H1 (cell line): ENCODE measurements around the gene GPR176. TPM values are rescaled to one million over a fixed set of nuclear protein-coding genes. Genes with fewer than 3 reads are reported as not detected.

Experiments
- CTCF ChIA-PET: fragments of 300-600 bp; sonication (Branson Sonifier 250); formaldehyde crosslinking; loops from one replicate; lab custom pipeline; 2021; ENCODE audit not compliant: partially characterized antibody; lab: Charles Lee
- POLR2A ChIA-PET: fragments of 300-600 bp; sonication (Branson Sonifier 250); formaldehyde crosslinking; loops from one replicate; lab custom pipeline; 2021; ENCODE audit warnings: inconsistent platforms; ENCODE audit not compliant: partially characterized antibody; lab: Charles Lee
- DNase-seq, 2 experiments: peaks; one replicate each; pipeline versions ENCODE4 v3.0.0 to v3.0.0-alpha.2; 2010 to 2022; ENCODE audit warnings: low spot score in 2 of 2, low read depth in 1 of 2, mixed read lengths in 1 of 2
- FAIRE-seq: peaks from 2 replicates; lab custom pipeline; 2011; peaks lifted over from hg19 to GRCh38; lab: Jason Lieb, UNC
- H2AFZ ChIP-seq: 2 replicates; pipeline ENCODE4 v1.8.1; 2012; ENCODE audit warnings: low read length, inconsistent platforms
- H2AK5ac ChIP-seq: 2 replicates; pipeline ENCODE4 v1.6.1; 2013; ENCODE audit warnings: low read depth, low read length
- H2BK120ac ChIP-seq: replicated peaks from 2 replicates; pipeline ENCODE3; 2013; ENCODE audit warnings: low read depth, low read length, inconsistent platforms
- H2BK12ac ChIP-seq: 2 replicates; pipeline ENCODE4 v1.6.1; 2013; ENCODE audit warnings: low read depth, low read length
- H2BK15ac ChIP-seq: 2 replicates; pipeline ENCODE4 v1.6.1; 2013; ENCODE audit warnings: low read length
- H2BK20ac ChIP-seq: 2 replicates; pipeline ENCODE4 v1.6.1; 2013; ENCODE audit warnings: low read length
- H2BK5ac ChIP-seq: 2 replicates; pipeline ENCODE4 v1.6.1; 2013; ENCODE audit warnings: low read depth, low read length
- H3K14ac ChIP-seq: 2 replicates; pipeline ENCODE4 v1.6.1; 2013; ENCODE audit warnings: inconsistent platforms; ENCODE audit not compliant: insufficient read length
- H3K18ac ChIP-seq: 2 replicates; pipeline ENCODE4 v1.6.1; 2013; ENCODE audit warnings: low read length; ENCODE audit errors: extremely low read depth
- H3K23ac ChIP-seq: 2 replicates; pipeline ENCODE4 v1.6.1; 2013; ENCODE audit warnings: inconsistent platforms; ENCODE audit not compliant: insufficient read length
- H3K23me2 ChIP-seq: 2 replicates; pipeline ENCODE4 v1.6.1; 2013; ENCODE audit warnings: low read depth, low read length
- H3K27ac ChIP-seq: 2 replicates; pipeline ENCODE4 v1.6.1; 2011; ENCODE audit warnings: low read depth, low read length, inconsistent platforms
- H3K27me3 ChIP-seq, 4 experiments: replicated peaks in 1 of 4; 1 replicate in 1 of 4; 2 replicates in 3 of 4; pipeline versions ENCODE4 v1.6.1 to v1.8.1; 2011 to 2013; ENCODE audit warnings: low read length in 3 of 4, mild to moderate bottlenecking in 3 of 4, inconsistent platforms in 2 of 4, mixed read lengths in 2 of 4, moderate library complexity in 1 of 4; ENCODE audit not compliant: control insufficient read depth in 3 of 4, insufficient read depth in 3 of 4; ENCODE audit errors: extremely low read depth in 1 of 4
- H3K36me3 ChIP-seq, 4 experiments: 2 replicates each; pipeline versions ENCODE4 v1.6.1 to v1.8.1; 2011 to 2013; ENCODE audit warnings: mild to moderate bottlenecking in 4 of 4, low read length in 3 of 4, moderate library complexity in 2 of 4, control low read depth in 1 of 4, inconsistent platforms in 1 of 4; ENCODE audit not compliant: insufficient read depth in 4 of 4, control insufficient read depth in 2 of 4
- H3K4ac ChIP-seq: replicated peaks from 2 replicates; pipeline ENCODE3; 2013; ENCODE audit warnings: low read length, low read depth, mixed read lengths, inconsistent platforms; ENCODE audit not compliant: insufficient read length
- H3K4me1 ChIP-seq, 4 experiments: replicated peaks in 1 of 4; 1 replicate in 1 of 4; 2 replicates in 3 of 4; pipeline versions ENCODE4 v1.6.1 to v1.8.1; 2011 to 2013; ENCODE audit warnings: low read length in 3 of 4, inconsistent platforms in 2 of 4, mixed read lengths in 1 of 4; ENCODE audit not compliant: insufficient read depth in 4 of 4, control insufficient read depth in 3 of 4
- H3K4me2 ChIP-seq, 2 experiments: 2 replicates each; pipeline versions ENCODE4 v1.6.1 to v1.8.1; 2011 to 2013; ENCODE audit warnings: low read depth in 2 of 2, low read length in 2 of 2, control low read depth in 1 of 2, inconsistent platforms in 1 of 2, mild to moderate bottlenecking in 1 of 2; ENCODE audit not compliant: insufficient read depth in 1 of 2
- H3K4me3 ChIP-seq, 4 experiments: fragments of 200-600, 300-600 bp in 1 of 4; sonication (generic), shearing (Covaris generic), sonication (Bioruptor Twin) in 1 of 4; 2 replicates each; pipeline versions ENCODE4 v1.5.1 to v1.8.1; 2011 to 2016; ENCODE audit warnings: low read length in 4 of 4, low read depth in 3 of 4, control low read depth in 2 of 4, inconsistent platforms in 2 of 4, mild to moderate bottlenecking in 2 of 4, mixed read lengths in 1 of 4, moderate library complexity in 1 of 4; ENCODE audit not compliant: insufficient read depth in 2 of 4; ENCODE audit errors: extremely low read depth in 1 of 4
- H3K56ac ChIP-seq: replicated peaks from 2 replicates; pipeline ENCODE3; 2013; ENCODE audit warnings: low read depth, mild to moderate bottlenecking, mixed read lengths, low read length, inconsistent platforms; ENCODE audit not compliant: insufficient read length
- H3K79me1 ChIP-seq: 2 replicates; pipeline ENCODE4 v1.6.1; 2013; ENCODE audit warnings: low read depth, low read length, control low read depth
- H3K79me2 ChIP-seq, 2 experiments: 2 replicates each; pipeline versions ENCODE4 v1.6.1 to v1.8.1; 2012 to 2013; ENCODE audit warnings: low read length in 2 of 2, mild to moderate bottlenecking in 2 of 2, inconsistent platforms in 1 of 2; ENCODE audit not compliant: insufficient read depth in 2 of 2, control insufficient read depth in 1 of 2
- H3K9ac ChIP-seq, 4 experiments: replicated peaks in 1 of 4; 1 replicate in 1 of 4; 2 replicates in 3 of 4; pipeline versions ENCODE4 v1.6.1 to v1.8.1; 2011 to 2013; ENCODE audit warnings: low read depth in 3 of 4, low read length in 3 of 4, control low read depth in 2 of 4, mild to moderate bottlenecking in 2 of 4, moderate library complexity in 2 of 4, inconsistent platforms in 1 of 4; ENCODE audit errors: extremely low read depth in 1 of 4
- H3K9me3 ChIP-seq, 2 experiments: 2 replicates each; pipeline versions ENCODE4 v1.6.1 to v1.8.1; 2012 to 2013; ENCODE audit warnings: mild to moderate bottlenecking in 2 of 2, moderate library complexity in 2 of 2, control low read depth in 1 of 2, inconsistent platforms in 1 of 2, low read depth in 1 of 2, low read length in 1 of 2, mixed read lengths in 1 of 2; ENCODE audit not compliant: insufficient read depth in 2 of 2
- H4K20me1 ChIP-seq, 2 experiments: replicated peaks in 1 of 2; 2 replicates each; pipeline versions ENCODE3 to v1.8.1; 2011 to 2013; ENCODE audit warnings: inconsistent platforms in 2 of 2, low read length in 2 of 2, mild to moderate bottlenecking in 1 of 2; ENCODE audit not compliant: insufficient read depth in 2 of 2, control insufficient read depth in 1 of 2
- H4K5ac ChIP-seq: 2 replicates; pipeline ENCODE4 v1.6.1; 2013; ENCODE audit warnings: low read length, low read depth, mixed read lengths, inconsistent platforms; ENCODE audit not compliant: insufficient read length
- H4K8ac ChIP-seq: 2 replicates; pipeline ENCODE4 v1.8.0; 2013; ENCODE audit warnings: mild to moderate bottlenecking, moderate library complexity, low read length, inconsistent platforms; ENCODE audit not compliant: insufficient read depth; ENCODE audit errors: extremely low read depth
- H4K91ac ChIP-seq: replicated peaks from 2 replicates; pipeline ENCODE3; 2013; ENCODE audit warnings: low read length, mixed read lengths, inconsistent platforms; ENCODE audit not compliant: insufficient read length
- CBX5 ChIP-seq: fragments of 300-800, 300-1000 bp; sonication (generic); IDR thresholded peaks from 2 replicates; pipeline ENCODE4 v1.7.1; 2016; ENCODE audit warnings: antibody characterized with exemption, low read length, low read depth
- FOSL1 ChIP-seq: IDR thresholded peaks from 2 replicates; pipeline ENCODE4 v1.6.1; 2011; ENCODE audit warnings: mild to moderate bottlenecking, low read depth, low read length, moderate library complexity; ENCODE audit not compliant: insufficient read depth
- GTF2F1 ChIP-seq: IDR thresholded peaks from 2 replicates; pipeline ENCODE4 v1.6.1; 2012; ENCODE audit warnings: low read depth, low read length, improper control_type of control experiment, borderline replicate concordance
- POU5F1 ChIP-seq: IDR thresholded peaks from 2 replicates; pipeline ENCODE4 v1.6.1; 2011; ENCODE audit warnings: low read depth, mild to moderate bottlenecking, low read length, moderate library complexity
- RFX5 ChIP-seq: IDR thresholded peaks from 2 replicates; pipeline ENCODE4 v1.6.1; 2011; ENCODE audit warnings: low read depth, low read length, improper control_type of control experiment, borderline replicate concordance
- SP4 ChIP-seq: IDR thresholded peaks from 2 replicates; pipeline ENCODE4 v1.6.1; 2012; ENCODE audit warnings: low read length, inconsistent platforms
- TAF7 ChIP-seq: optimal IDR thresholded peaks from 2 replicates; pipeline ENCODE3; 2011; ENCODE audit warnings: low read depth, mild to moderate bottlenecking, inconsistent platforms, low read length, moderate library complexity, borderline replicate concordance
- WGBS, 2 experiments: shearing (Covaris generic) in 1 of 2; methylation state at CpG; one replicate each; pipeline versions ENCODE4 v1.1.6 to v1.1.7; 2013 to 2015; ENCODE audit warnings: low lambda C conversion rate in 2 of 2, mixed read lengths in 2 of 2, inconsistent platforms in 1 of 2, low coverage in 1 of 2, missing lambda C conversion rate in 1 of 2; ENCODE audit not compliant: insufficient replicate concordance in 2 of 2, insufficient coverage in 1 of 2, insufficient read length in 1 of 2; ENCODE audit errors: extremely low coverage in 1 of 2, missing lambda C conversion rate in 1 of 2; 5-methylcytosine and 5-hydroxymethylcytosine counted together
- polyA plus RNA-seq, 7 experiments: library from polyadenylated mRNA; depleted of rRNA in 3 of 7; stranded (reverse) in 5 of 7; unstranded in 2 of 7; fragments of >200 nt in 5 of 7; fragments of 200-250 nt in 2 of 7; gene quantifications; 1 replicate in 5 of 7; 2 replicates in 1 of 7; 4 replicates in 1 of 7; pipeline versions ENCODE4 v1.2.1 to v1.2.3, GENCODE V29; 2011 to 2013; ENCODE audit warnings: missing spikeins in 2 of 7, mixed read lengths in 2 of 7
- total RNA-seq: library from RNA; stranded (reverse); fragmentation: NEBNext Ultra II Directional; extraction: Animal tissue kit (Norgen Biotek cat#: 25700); gene quantifications from 2 replicates; pipeline ENCODE4 v1.2.1, GENCODE V29; 2021
- TF ChIP-seq, protein P1 (sequence below): IDR thresholded peaks from 2 replicates; pipeline ENCODE4 v1.6.1; 2012; ENCODE audit warnings: low read length, inconsistent platforms
- TF ChIP-seq, protein P2 (sequence below), 3 experiments: IDR thresholded peaks; 1 replicate in 2 of 3; 2 replicates in 1 of 3; pipeline versions ENCODE4 v1.5.1 to v1.6.1; 2011; ENCODE audit warnings: low read length in 3 of 3, mild to moderate bottlenecking in 3 of 3, inconsistent platforms in 2 of 3, low read depth in 1 of 3, moderate library complexity in 1 of 3; ENCODE audit not compliant: insufficient read depth in 1 of 3; ENCODE audit errors: control extremely low read depth in 1 of 3

The GPR176 gene
- total and polyA plus RNA-seq, 2 of the 8 experiments (the other 6 are each of a cell fraction or from before 2014, with no cell fraction given), result 190 to 281 TPM

DNA sequence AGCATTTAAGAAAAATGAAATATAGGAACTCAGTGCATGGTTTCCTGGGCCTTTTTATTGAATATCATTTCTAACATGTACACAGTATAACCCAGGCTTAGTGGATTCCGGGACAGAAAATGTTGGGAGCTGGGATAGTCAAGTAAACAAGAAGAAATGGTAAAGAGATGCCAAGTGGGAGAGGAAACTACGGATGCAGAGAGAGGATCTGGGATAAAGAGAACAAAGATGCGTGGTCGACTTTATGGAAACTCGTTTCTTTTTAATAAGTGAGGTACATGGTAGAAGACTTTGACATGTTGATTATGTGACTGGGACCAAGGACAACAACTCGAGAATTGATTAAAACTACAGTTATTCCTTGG, 1.2 kb upstream of the GPR176 start:
- Histone ChIP-seq H2BK20ac (no peak overlapping the region), H2AFZ (no peak overlapping the region), H2BK120ac (no peak overlapping the region), H3K27ac (no peak overlapping the region), H3K9ac (peak overlapping the region in 1 of 4 experiments; percentile 55; a peak in 1 of 7 replicates), H2BK15ac (no peak overlapping the region), H3K27me3 (no peaks in the 10 kb centered on the region), H3K36me3 (peaks cover 0 to 5% (median 0%) of the 10 kb centered on the region in 4 experiments; a peak in 1 of 8 replicates), H3K23me2 (peaks cover 7% of the 10 kb centered on the region), H3K18ac (peak overlapping the region; percentile 94), H3K23ac (no peak overlapping the region), H4K8ac (no peak overlapping the region; the same call in 1 of the 2 replicates), H4K20me1 (peaks cover 0 to 12% of the 10 kb centered on the region in 2 experiments), H3K4me2 (peak overlapping the region; percentile 67 to 82), H3K4ac (no peak overlapping the region), H3K79me1 (peaks cover 6% of the 10 kb centered on the region; the same call in 1 of the 2 replicates), H3K14ac (no peak overlapping the region), H4K91ac (peak overlapping the region; percentile 96), H4K5ac (no peak overlapping the region), H2BK12ac (no peak overlapping the region), H3K4me1 (peaks cover 5 to 15% (median 8%) of the 10 kb centered on the region in 4 experiments; a peak in 6 of 7 replicates), H3K9me3 (no peaks in the 10 kb centered on the region), H3K4me3 (peak overlapping the region; percentile 91 to 95 (median 94)), H3K56ac (peak overlapping the region; percentile 43), H2BK5ac (no peak overlapping the region; the same call in 1 of the 2 replicates), H3K79me2 (peaks cover 10 to 44% of the 10 kb centered on the region in 2 experiments; a peak in 3 of 4 replicates), H2AK5ac (no peak overlapping the region)
- ChIA-PET POLR2A (interaction anchor here (0.7 to 2.7 kb wide), 10 partner anchors 9 to 147 kb away, joined by 3 to 27 read pairs (median 6); partner anchors contain the start of gene EIF2AK4), CTCF (interaction anchor here (0.7 to 1.8 kb wide), 4 partner anchors 13 to 125 kb away, joined by 3 to 7 read pairs (median 4); partner anchors contain the start of gene EIF2AK4)
- WGBS, 2 experiments, result 75% methylated on average over 6 of the region's 6 CpGs; no CpG with 5 or more reads in 1 of the 2 experiments
- TF ChIP-seq, protein P1, sequence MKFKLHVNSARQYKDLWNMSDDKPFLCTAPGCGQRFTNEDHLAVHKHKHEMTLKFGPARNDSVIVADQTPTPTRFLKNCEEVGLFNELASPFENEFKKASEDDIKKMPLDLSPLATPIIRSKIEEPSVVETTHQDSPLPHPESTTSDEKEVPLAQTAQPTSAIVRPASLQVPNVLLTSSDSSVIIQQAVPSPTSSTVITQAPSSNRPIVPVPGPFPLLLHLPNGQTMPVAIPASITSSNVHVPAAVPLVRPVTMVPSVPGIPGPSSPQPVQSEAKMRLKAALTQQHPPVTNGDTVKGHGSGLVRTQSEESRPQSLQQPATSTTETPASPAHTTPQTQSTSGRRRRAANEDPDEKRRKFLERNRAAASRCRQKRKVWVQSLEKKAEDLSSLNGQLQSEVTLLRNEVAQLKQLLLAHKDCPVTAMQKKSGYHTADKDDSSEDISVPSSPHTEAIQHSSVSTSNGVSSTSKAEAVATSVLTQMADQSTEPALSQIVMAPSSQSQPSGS, result no peak
- TF ChIP-seq RFX5 (no peak), TAF7 (no peak), FOSL1 (no peak), CBX5 (no peak), GTF2F1 (no peak), SP4 (no peak), POU5F1 (no peak)
- TF ChIP-seq, protein P2, sequence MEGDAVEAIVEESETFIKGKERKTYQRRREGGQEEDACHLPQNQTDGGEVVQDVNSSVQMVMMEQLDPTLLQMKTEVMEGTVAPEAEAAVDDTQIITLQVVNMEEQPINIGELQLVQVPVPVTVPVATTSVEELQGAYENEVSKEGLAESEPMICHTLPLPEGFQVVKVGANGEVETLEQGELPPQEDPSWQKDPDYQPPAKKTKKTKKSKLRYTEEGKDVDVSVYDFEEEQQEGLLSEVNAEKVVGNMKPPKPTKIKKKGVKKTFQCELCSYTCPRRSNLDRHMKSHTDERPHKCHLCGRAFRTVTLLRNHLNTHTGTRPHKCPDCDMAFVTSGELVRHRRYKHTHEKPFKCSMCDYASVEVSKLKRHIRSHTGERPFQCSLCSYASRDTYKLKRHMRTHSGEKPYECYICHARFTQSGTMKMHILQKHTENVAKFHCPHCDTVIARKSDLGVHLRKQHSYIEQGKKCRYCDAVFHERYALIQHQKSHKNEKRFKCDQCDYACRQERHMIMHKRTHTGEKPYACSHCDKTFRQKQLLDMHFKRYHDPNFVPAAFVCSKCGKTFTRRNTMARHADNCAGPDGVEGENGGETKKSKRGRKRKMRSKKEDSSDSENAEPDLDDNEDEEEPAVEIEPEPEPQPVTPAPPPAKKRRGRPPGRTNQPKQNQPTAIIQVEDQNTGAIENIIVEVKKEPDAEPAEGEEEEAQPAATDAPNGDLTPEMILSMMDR (IDR thresholded peaks at IDR 0.05; ENCODE audit: control extremely low read depth in 1 of 3, insufficient read depth in 1 of 3, low read depth in 1 of 3, low read length in 3 of 3), result no peak
- DNase-seq (no peak), FAIRE-seq (no peak)
